ENCODE data around the gene TTYH1. TPM values are rescaled to one million over a fixed set of nuclear protein-coding genes. Genes with fewer than 3 reads are reported as not detected.
A peak's percentile ranks its signal among the peaks of the same experiment; 100 is the strongest.
"Not testable (repeated sequence)": the region's sequence is repeated elsewhere in the genome, so short reads cannot be mapped to it uniquely, and the experiment has no call there.

The TTYH1 gene
- total RNA-seq, 2 experiments from 2014 or later: 1.1 to 1.9 TPM

DNA sequence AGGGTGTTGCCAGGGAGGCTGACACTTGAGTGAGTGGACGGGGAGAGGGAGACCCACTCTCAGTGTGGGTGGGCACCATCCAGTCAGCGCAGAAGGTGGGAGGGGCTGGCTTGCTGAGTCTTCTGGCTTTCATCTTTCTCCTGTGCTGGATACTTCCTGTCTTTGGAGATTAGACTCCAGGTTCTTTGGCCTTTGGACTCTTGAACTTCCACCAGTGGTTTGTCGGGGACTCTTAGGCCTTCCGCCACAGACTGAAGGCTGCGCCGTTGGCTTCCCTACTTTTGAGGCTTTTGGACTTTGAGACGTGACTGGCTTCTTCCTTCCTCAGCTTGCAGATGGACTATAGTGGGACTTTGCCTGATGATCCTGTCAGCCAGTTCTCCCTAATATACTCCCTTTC lies 29.5 kb downstream of the TTYH1 start:
- H3K27me3 Mint-ChIP-seq: no peaks in the 10 kb centered on the region
- H3K27ac Mint-ChIP-seq: no peak overlapping the region
- no peak for DNase-seq
- H3K4me1 Mint-ChIP-seq: peaks cover 10% of the 10 kb centered on the region
- H3K4me3 Mint-ChIP-seq: no peak overlapping the region
- no peaks in the 10 kb centered on the region for H3K9me3 Mint-ChIP-seq
- H3K36me3 Mint-ChIP-seq: peaks cover 21% of the 10 kb centered on the region
- POLR2A ChIA-PET: no interaction called here
- ATAC-seq (ENCODE audit: low read depth): no peak

DNA sequence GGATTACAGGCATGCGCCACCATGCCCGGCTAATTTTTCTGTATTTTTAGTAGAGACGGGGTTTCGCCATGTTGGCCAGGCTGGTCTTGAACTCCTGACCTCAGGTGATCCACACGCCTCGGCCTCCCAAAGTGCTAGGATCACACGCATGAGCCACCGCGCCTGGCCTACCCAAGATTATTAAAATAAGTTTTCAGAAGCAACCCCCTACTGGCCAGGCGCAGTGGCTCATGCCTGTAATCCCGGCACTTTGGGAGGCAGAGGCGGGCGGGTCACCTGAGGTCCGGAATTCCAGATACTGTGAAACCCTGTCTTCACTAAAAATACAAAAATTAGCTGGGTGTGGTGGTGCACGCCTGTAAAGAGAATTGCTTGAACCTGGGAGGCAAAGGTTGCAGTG lies 31.1 kb downstream of the TTYH1 start:
- not testable (repeated sequence) for H3K9me3 Mint-ChIP-seq; ATAC-seq (ENCODE audit: low read depth); H3K27ac Mint-ChIP-seq; DNase-seq; H3K27me3 Mint-ChIP-seq; H3K4me3 Mint-ChIP-seq
- Mint-ChIP-seq H3K4me1 (peaks cover 19% of the 10 kb centered on the region), H3K36me3 (peaks cover 21% of the 10 kb centered on the region)
- POLR2A ChIA-PET: interaction anchor here (0.8 kb wide), 1 partner anchor 16 kb away, joined by 3 read pairs; no protein-coding TSS in a partner anchor

DNA sequence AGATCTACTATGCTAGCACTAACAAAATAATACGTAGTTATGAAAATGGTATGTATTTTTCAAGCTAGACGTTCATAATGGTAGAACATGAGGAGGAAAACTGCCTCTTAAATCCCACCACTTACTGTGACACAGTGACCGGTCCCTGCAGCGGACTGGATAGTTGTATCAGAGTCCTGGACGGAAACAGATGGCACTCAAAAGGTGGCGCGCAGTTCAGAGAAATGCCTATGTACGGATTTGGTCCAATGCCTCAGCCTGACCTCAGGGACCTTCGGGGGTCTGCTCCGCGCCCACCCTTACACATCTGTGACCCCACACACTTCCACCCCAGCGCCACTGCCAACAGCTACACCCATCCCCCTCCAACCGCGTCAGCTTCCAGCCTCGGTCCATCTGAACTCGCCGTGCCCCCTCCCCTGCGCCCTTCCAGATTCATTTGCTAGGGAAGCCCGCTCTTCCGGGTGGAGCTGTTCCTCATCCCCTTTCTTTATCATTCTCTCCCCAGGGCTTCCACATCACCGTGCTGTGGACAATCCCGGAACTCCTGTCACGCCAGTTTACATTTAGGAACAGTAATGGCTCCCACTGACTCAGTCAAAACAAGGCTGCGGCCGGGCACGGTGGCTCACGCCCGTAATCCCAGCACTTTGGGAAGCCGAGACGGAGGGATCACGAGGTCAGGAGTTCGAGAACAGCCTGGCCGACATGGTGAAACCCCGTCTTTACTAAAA lies 32.9 kb downstream of the TTYH1 start:
- peaks cover 21% of the 10 kb centered on the region for H3K4me1 Mint-ChIP-seq
- DNase-seq: peak; percentile 62
- ATAC-seq (ENCODE audit: low read depth): peak; percentile 9
- peaks cover 18% of the 10 kb centered on the region for H3K36me3 Mint-ChIP-seq
- no peaks in the 10 kb centered on the region for H3K27me3 Mint-ChIP-seq
- POLR2A ChIA-PET: interaction anchor here (0.6 to 2.4 kb wide), 19 partner anchors 10 to 1151 kb away, joined by 3 to 16 read pairs (median 4); partner anchors contain the start of genes CDC42EP5, FIZ1, LENG9 and MBOAT7
- peak overlapping the region; percentile 98 for H3K27ac Mint-ChIP-seq
- no peaks in the 10 kb centered on the region for H3K9me3 Mint-ChIP-seq
- H3K4me3 Mint-ChIP-seq: peak overlapping the region; percentile 100

DNA sequence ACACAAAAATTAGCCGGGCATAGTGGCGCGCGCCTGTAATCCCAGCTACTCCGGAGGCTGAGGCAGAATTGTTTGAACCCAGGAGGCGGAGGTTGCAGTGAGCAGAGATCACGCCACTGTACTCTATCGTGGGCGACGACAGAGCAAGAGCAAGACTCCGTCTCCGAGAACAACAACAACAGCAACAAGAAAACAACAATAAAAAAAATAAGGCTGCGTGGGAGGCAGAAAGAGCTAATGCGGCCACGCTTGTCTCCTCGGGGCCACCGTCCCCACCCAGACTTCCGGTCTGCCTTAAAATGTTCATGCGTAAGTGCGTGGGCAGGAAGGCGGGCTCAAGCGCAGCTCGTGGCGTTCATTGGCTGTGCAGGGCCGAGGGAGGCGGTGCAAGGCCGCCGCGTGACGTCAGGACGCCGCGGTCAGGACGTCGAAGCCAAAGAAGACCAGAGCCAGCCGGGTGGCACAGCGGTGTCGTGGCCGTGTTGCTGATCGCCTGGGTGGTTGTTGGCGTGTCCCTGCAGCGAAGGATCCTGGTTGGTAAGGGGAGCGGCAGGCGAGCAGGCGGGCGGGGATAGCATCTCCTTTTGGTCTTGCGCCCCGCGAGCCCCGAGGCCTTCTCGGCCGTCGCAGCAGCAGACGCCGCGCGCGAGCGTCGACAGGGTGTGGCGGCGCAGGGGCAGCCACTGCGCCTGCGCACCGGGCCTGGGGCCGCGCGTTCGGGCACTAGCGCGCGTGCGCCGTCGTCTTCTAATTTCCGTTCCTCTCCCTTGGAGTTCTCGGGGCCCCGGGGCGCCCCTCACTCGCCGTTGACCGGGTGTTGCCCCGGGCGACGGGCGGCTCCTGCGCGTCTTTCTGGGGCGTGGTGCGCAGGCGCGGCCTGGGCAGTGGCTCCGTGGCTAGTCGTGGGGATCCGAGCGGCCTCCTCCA lies 33.8 kb downstream of the TTYH1 start, which contains the start of gene LENG8:
Gene LENG8, plus strand, starts transcription at position 426 of the 927 bp plus-strand sequence. CDS start 2,146 bp downstream, outside the sequence.
- Mint-ChIP-seq H3K4me1 (peaks cover 21% of the 10 kb centered on the region), H3K4me3 (peak within 1 kb of the TSS; percentile 100), H3K36me3 (peaks cover 17% of the 10 kb centered on the region), H3K27me3 (no peaks in the 10 kb centered on the region), H3K9me3 (no peaks in the 10 kb centered on the region), H3K27ac (peak within 1 kb of the TSS; percentile 98)
- peak; percentile 90 for ATAC-seq (ENCODE audit: low read depth)
- POLR2A ChIA-PET: interaction anchor here (0.7 to 2.4 kb wide), 17 partner anchors 9 to 1151 kb away, joined by 3 to 16 read pairs (median 4); partner anchors contain the start of genes CDC42EP5, FIZ1, LENG9 and MBOAT7
- DNase-seq: peak; percentile 98

DNA sequence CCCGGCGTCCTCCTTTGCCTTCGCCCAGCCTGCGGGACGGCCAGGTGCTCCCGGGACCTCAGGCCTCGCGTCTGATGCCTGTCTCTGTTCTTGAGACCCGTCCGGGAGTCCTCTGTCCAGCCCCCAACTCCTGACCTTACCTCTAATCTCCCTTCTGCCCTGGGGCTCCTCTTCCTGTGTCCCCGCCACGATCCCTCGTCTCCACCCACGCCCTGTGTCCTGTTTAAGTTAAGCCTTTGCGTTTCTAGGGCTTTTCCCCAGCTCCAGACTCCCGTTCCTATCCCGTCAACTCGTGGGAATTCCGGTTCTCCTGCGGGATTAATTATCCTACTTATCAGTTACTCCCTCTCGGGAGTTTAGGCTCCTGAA lies 34.4 kb downstream of the TTYH1 start:
- peaks cover 21% of the 10 kb centered on the region for H3K4me1 Mint-ChIP-seq
- H3K27me3 Mint-ChIP-seq: no peaks in the 10 kb centered on the region
- ATAC-seq (ENCODE audit: low read depth) (no peak), DNase-seq (no peak)
- H3K27ac Mint-ChIP-seq: peak overlapping the region; percentile 98
- H3K9me3 Mint-ChIP-seq: no peaks in the 10 kb centered on the region
- H3K36me3 Mint-ChIP-seq: peaks cover 16% of the 10 kb centered on the region
- POLR2A ChIA-PET: interaction anchor here (2.4 kb wide), 1 partner anchor 20 kb away, joined by 9 read pairs; no protein-coding TSS in a partner anchor
- peak overlapping the region; percentile 100 for H3K4me3 Mint-ChIP-seq

DNA sequence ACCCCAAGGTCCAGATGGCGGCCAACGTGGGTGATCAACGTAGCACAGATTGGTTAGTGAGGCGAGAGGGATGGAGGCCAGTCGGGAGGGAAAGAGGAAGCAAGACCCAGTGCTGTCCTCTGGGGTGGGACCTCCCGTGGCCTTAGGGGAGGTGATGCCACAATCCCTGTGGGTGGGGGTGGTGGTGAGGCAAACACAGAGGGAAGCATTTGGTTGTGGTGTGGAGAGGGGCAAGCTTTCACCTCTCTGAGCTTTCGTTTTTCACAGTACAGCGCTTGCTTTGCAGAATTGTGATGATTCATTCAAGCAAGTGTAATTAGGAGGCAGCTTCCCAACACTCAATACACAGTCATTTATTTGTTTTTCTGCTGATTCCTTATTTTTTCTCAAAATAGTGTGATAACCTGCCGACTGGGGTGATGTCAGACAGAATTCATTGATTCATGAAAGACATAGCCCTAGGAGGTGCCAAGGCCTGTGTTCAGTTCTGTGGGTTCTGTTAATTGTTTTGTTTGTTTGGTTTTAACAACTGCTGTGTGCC lies 36.1 kb downstream of the TTYH1 start:
- H3K9me3 Mint-ChIP-seq: no peaks in the 10 kb centered on the region
- peaks cover 11% of the 10 kb centered on the region for H3K36me3 Mint-ChIP-seq
- POLR2A ChIA-PET: interaction anchor here (1.3 to 1.8 kb wide), 2 partner anchors 8 to 12 kb away, joined by 3 to 4 read pairs; partner anchors contain the start of gene LENG9
- ATAC-seq (ENCODE audit: low read depth) (no peak), DNase-seq (no peak)
- H3K4me1 Mint-ChIP-seq: peaks cover 21% of the 10 kb centered on the region
- H3K27ac Mint-ChIP-seq: peak overlapping the region; percentile 98
- no peaks in the 10 kb centered on the region for H3K27me3 Mint-ChIP-seq
- H3K4me3 Mint-ChIP-seq: peak overlapping the region; percentile 100

DNA sequence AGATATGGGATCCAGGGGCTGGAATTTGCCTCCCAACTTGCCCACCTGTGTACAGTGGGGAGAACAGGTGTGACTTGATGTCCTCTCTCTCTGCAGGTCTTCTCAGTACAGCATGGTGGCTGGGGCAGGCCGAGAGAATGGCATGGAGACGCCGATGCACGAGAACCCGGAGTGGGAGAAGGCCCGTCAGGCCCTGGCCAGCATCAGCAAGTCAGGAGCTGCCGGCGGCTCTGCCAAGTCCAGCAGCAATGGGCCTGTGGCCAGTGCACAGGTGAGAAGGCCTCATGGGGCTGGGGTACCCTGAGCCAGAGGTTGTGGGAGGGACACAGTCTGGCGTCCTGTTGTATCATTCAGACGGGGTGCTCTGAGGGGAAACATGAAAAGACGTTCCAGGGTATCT lies 36.7 kb downstream of the TTYH1 start:
- H3K27ac Mint-ChIP-seq: no peak overlapping the region
- no peak for ATAC-seq (ENCODE audit: low read depth)
- peaks cover 17% of the 10 kb centered on the region for H3K4me1 Mint-ChIP-seq
- no peaks in the 10 kb centered on the region for H3K27me3 Mint-ChIP-seq
- POLR2A ChIA-PET: interaction anchor here (1.8 kb wide), 1 partner anchor 12 kb away, joined by 4 read pairs; the partner anchor contains the start of gene LENG9
- no peak for DNase-seq
- H3K36me3 Mint-ChIP-seq: peaks cover 11% of the 10 kb centered on the region
- H3K9me3 Mint-ChIP-seq: no peaks in the 10 kb centered on the region
- H3K4me3 Mint-ChIP-seq: no peak overlapping the region

DNA sequence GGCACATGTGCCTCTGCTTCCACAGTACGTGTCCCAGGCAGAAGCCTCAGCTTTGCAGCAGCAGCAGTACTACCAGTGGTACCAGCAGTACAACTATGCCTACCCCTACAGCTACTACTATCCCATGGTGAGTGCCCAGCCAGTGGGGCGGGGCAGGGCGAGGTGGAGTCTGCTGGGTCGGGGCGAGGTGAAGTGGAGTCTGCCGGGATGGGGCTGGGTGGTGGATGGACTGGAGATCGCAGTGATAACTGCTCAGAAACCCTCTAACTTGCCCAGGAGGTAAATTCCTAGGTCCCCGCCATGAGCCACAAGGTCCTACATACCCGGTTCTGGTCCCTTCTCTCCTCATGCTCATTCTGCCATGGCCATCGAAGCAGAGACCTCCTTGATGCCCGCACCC lies 37.4 kb downstream of the TTYH1 start:
- Mint-ChIP-seq H3K27ac (no peak overlapping the region), H3K9me3 (no peaks in the 10 kb centered on the region), H3K4me1 (peaks cover 15% of the 10 kb centered on the region), H3K36me3 (peaks cover 11% of the 10 kb centered on the region), H3K4me3 (no peak overlapping the region), H3K27me3 (no peaks in the 10 kb centered on the region)
- DNase-seq (no peak), ATAC-seq (ENCODE audit: low read depth) (no peak)
- POLR2A ChIA-PET: interaction anchor here (1.7 kb wide), 1 partner anchor 10 kb away, joined by 9 read pairs; the partner anchor contains the start of gene LENG9

DNA sequence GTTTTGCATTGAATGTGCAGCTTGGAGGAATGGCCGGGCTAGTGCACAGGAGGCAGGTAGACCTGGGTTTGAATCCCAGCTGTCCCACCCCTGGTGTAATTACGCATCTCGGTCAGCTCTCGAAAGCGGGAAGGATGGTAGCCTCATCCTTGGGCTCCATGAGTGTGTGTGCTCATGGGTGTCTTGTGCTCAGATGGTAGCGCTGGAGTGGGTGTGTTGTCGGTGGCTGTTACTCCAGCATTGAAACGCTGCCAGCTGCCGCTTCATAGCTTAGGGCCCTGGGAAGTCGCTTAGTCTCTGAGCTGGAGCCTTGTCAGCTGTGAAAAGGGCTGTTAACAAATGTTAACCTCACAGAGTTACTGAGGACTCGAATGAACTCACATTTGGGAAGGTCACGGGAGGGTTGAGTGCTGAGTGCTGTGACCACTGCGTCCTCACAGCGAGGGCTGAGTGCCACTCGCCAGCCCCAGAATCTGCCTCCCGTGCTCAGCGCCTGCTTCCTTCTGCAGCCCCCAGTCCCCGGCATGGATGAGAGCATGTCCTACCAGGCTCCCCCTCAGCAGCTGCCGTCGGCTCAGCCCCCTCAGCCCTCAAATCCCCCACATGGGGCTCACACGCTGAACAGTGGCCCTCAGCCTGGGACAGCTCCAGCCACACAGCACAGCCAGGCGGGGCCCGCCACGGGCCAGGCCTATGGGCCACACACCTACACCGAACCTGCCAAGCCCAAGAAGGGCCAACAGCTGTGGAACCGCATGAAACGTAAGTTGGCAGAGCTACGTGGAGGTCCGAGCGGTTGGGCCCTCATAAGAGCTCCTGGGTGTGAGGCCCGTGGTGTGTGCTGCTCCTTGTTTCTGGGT lies 38.9 kb downstream of the TTYH1 start:
- peaks cover 10% of the 10 kb centered on the region for H3K4me1 Mint-ChIP-seq
- no peaks in the 10 kb centered on the region for H3K27me3 Mint-ChIP-seq
- ATAC-seq (ENCODE audit: low read depth) (no peak), DNase-seq (no peak)
- no peak overlapping the region for H3K27ac Mint-ChIP-seq
- H3K9me3 Mint-ChIP-seq: no peaks in the 10 kb centered on the region
- POLR2A ChIA-PET: interaction anchor here (1.0 to 1.7 kb wide), 2 partner anchors 9 to 634 kb away, joined by 3 to 9 read pairs; partner anchors contain the start of gene LENG9
- H3K36me3 Mint-ChIP-seq: peaks cover 17% of the 10 kb centered on the region
- H3K4me3 Mint-ChIP-seq: no peak overlapping the region

DNA sequence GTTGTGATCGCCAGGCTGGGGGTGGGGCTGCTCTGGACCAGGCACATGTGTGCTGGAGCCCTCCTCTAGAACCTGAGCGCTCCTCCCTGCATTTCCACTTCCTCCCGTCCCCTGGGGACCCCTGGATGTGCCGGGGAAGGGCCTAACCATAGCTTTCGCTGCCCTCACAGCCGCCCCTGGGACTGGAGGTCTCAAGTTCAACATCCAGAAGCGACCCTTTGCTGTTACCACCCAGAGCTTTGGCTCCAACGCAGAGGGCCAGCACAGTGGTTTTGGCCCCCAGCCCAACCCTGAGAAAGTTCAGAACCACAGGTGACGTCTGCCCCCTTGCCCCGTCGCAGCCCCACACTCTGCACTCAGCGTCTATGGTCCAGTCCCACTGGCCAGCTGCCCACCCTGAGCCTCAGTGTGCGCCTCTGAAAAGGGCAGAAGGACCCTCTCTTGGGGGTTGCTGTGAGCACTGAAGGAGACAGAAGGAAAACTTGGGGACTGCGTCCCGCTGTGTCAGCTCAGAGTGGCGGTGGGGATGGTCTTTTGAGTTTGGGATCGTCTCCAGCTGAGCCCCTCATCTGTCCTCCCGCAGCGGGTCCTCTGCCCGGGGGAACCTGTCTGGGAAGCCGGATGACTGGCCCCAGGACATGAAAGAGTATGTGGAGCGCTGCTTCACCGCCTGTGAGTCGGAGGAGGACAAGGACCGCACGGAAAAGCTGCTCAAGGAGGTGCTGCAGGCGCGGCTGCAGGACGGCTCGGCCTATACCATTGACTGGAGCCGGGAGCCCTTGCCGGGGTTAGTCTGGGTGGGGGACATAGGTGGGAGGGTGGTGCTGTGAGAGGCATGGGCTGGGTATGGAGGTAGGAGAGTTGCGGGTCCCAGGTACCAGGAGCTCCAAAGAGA lies 39.8 kb downstream of the TTYH1 start:
- DNase-seq (no peak), ATAC-seq (ENCODE audit: low read depth) (no peak)
- Mint-ChIP-seq H3K27me3 (no peaks in the 10 kb centered on the region), H3K27ac (no peak overlapping the region), H3K36me3 (peaks cover 20% of the 10 kb centered on the region), H3K4me3 (no peak overlapping the region), H3K4me1 (peaks cover 13% of the 10 kb centered on the region), H3K9me3 (no peaks in the 10 kb centered on the region)
- POLR2A ChIA-PET: interaction anchor here (1.0 kb wide), 1 partner anchor 634 kb away, joined by 3 read pairs; no protein-coding TSS in a partner anchor

DNA sequence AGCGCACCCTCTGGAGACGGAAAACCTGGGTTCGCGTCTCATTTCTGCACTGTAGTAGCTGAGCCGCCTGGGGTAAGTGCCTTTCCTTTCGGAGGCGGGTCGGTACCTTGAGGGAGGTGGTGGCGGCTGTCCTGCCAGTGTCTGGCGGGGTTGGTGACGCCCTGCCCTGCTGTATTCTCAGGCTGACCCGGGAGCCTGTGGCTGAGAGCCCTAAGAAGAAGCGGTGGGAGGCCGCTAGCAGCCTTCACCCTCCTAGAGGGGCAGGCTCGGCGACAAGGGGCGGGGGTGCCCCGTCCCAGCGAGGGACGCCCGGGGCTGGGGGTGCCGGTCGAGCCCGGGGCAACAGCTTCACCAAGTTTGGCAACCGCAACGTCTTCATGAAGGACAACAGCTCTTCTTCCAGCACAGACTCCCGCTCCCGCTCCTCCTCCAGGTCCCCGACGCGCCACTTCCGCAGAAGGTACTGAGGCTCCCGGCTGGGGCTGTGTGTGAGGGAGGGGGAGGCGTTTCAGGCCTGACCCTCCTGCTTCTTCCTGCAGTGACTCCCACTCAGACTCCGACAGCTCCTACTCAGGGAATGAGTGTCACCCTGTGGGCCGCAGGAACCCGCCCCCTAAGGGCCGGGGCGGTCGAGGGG lies 40.6 kb downstream of the TTYH1 start:
- peaks cover 20% of the 10 kb centered on the region for H3K36me3 Mint-ChIP-seq
- no peak overlapping the region for H3K4me3 Mint-ChIP-seq
- H3K27ac Mint-ChIP-seq: no peak overlapping the region
- ATAC-seq (ENCODE audit: low read depth) (no peak), DNase-seq (no peak)
- no peaks in the 10 kb centered on the region for H3K9me3 Mint-ChIP-seq
- POLR2A ChIA-PET: no interaction called here
- no peaks in the 10 kb centered on the region for H3K27me3 Mint-ChIP-seq
- peaks cover 9% of the 10 kb centered on the region for H3K4me1 Mint-ChIP-seq

Measured in activated naive CD8-positive, alpha-beta T cell treated with anti-CD3 and anti-CD28 coated beads, Interleukin-2, amount 10 ng/mL, durations not matched to agents 7 days and 5 days (primary cell).